Mesenchymal stem cell (in vitro differentiated cells and primary cell): Measurements from ENCODE around the gene AKR1D1.

Experiments used
- DNase-seq: peaks from one replicate; pipeline ENCODE4 v3.0.0-alpha.2; 2013
- H2AFZ ChIP-seq: one replicate; pipeline ENCODE4 v1.6.1; 2013; ENCODE audit warnings: low read depth, mild to moderate bottlenecking, control low read depth, inconsistent platforms, low read length, moderate library complexity
- H2AK5ac ChIP-seq: 2 replicates; pipeline ENCODE4 v1.6.1; 2013; ENCODE audit warnings: low read length, moderate library complexity, mild to moderate bottlenecking, inconsistent platforms; ENCODE audit not compliant: severe bottlenecking
- H2BK120ac ChIP-seq: one replicate; pipeline ENCODE4 v1.6.1; 2013; ENCODE audit warnings: low read depth, mild to moderate bottlenecking, inconsistent platforms, low read length, moderate library complexity
- H2BK12ac ChIP-seq, 2 experiments: one replicate each; pipeline ENCODE4 v1.6.1; 2013; ENCODE audit warnings: inconsistent platforms in 2 of 2, low read length in 2 of 2, mild to moderate bottlenecking in 2 of 2, moderate library complexity in 2 of 2, control low read depth in 1 of 2
- H2BK15ac ChIP-seq: one replicate; pipeline ENCODE4 v1.6.1; 2013; ENCODE audit warnings: mild to moderate bottlenecking, low read depth, inconsistent platforms; ENCODE audit not compliant: poor library complexity, severe bottlenecking
- H2BK5ac ChIP-seq: 2 replicates; pipeline ENCODE4 v1.6.1; 2013; ENCODE audit warnings: low read depth, mild to moderate bottlenecking, low read length, control low read depth, inconsistent platforms; ENCODE audit not compliant: poor library complexity, severe bottlenecking
- H3K14ac ChIP-seq, 2 experiments: one replicate each; pipeline ENCODE4 v1.6.1; 2013; ENCODE audit warnings: inconsistent platforms in 2 of 2, low read length in 2 of 2, control low read depth in 1 of 2, mild to moderate bottlenecking in 1 of 2, moderate library complexity in 1 of 2
- H3K18ac ChIP-seq, 2 experiments: one replicate each; pipeline ENCODE4 v1.6.1; 2013; ENCODE audit warnings: inconsistent platforms in 2 of 2, low read length in 2 of 2, control low read depth in 1 of 2, low read depth in 1 of 2, mild to moderate bottlenecking in 1 of 2
- H3K23ac ChIP-seq, 2 experiments: one replicate each; pipeline ENCODE4 v1.6.1; 2013; ENCODE audit warnings: inconsistent platforms in 2 of 2, low read length in 2 of 2, mild to moderate bottlenecking in 2 of 2, moderate library complexity in 2 of 2, control low read depth in 1 of 2
- H3K27ac ChIP-seq: 2 replicates; pipeline ENCODE4 v1.5.1; 2013; ENCODE audit warnings: mild to moderate bottlenecking, moderate library complexity, low read length, control low read depth, inconsistent platforms; ENCODE audit not compliant: poor library complexity, severe bottlenecking
- H3K27me3 ChIP-seq, 2 experiments: 2 replicates each; pipeline versions ENCODE4 v1.6.1 to v1.7.0; 2013; ENCODE audit warnings: low read length in 2 of 2, mild to moderate bottlenecking in 2 of 2, moderate library complexity in 2 of 2, control low read depth in 1 of 2, inconsistent platforms in 1 of 2; ENCODE audit not compliant: control insufficient read depth in 1 of 2, insufficient read depth in 1 of 2
- H3K36me3 ChIP-seq, 2 experiments: 2 replicates each; pipeline versions ENCODE4 v1.6.1 to v1.7.0; 2013; ENCODE audit warnings: low read length in 2 of 2, control low read depth in 1 of 2, inconsistent platforms in 1 of 2, low read depth in 1 of 2, mild to moderate bottlenecking in 1 of 2; ENCODE audit not compliant: insufficient read depth in 2 of 2, control insufficient read depth in 1 of 2
- H3K4ac ChIP-seq, 2 experiments: one replicate each; pipeline ENCODE4 v1.6.1; 2013; ENCODE audit warnings: inconsistent platforms in 2 of 2, low read length in 2 of 2, mild to moderate bottlenecking in 2 of 2, moderate library complexity in 2 of 2, control low read depth in 1 of 2, low read depth in 1 of 2
- H3K4me1 ChIP-seq: 2 replicates; pipeline ENCODE4 v1.6.1; 2013; ENCODE audit warnings: low read depth, low read length, control low read depth; ENCODE audit not compliant: control insufficient read depth, insufficient read depth
- H3K4me2 ChIP-seq: 2 replicates; pipeline ENCODE4 v1.6.1; 2013; ENCODE audit warnings: low read length, mild to moderate bottlenecking, inconsistent platforms; ENCODE audit not compliant: poor library complexity, severe bottlenecking
- H3K4me3 ChIP-seq, 2 experiments: 2 replicates each; pipeline versions ENCODE4 v1.5.1 to v1.7.0; 2013; ENCODE audit warnings: low read length in 2 of 2, mild to moderate bottlenecking in 2 of 2, control low read depth in 1 of 2, low read depth in 1 of 2; ENCODE audit not compliant: insufficient read depth in 1 of 2
- H3K79me1 ChIP-seq: replicated peaks from 2 replicates; pipeline ENCODE4 v1.6.1; 2013; ENCODE audit warnings: mild to moderate bottlenecking, control low read depth, low read length, inconsistent platforms; ENCODE audit not compliant: poor library complexity, severe bottlenecking
- H3K9ac ChIP-seq: 2 replicates; pipeline ENCODE4 v1.7.0; 2013; ENCODE audit warnings: mild to moderate bottlenecking, low read length, moderate library complexity
- H3K9me3 ChIP-seq: 2 replicates; pipeline ENCODE4 v1.7.0; 2013; ENCODE audit warnings: mild to moderate bottlenecking, low read length; ENCODE audit not compliant: control insufficient read depth
- H4K8ac ChIP-seq: one replicate; pipeline ENCODE4 v1.6.1; 2013; ENCODE audit warnings: inconsistent platforms, mild to moderate bottlenecking, low read length, moderate library complexity
- H4K91ac ChIP-seq: one replicate; pipeline ENCODE4 v1.6.1; 2013; ENCODE audit warnings: mild to moderate bottlenecking, low read length, inconsistent platforms
- WGBS: methylation state at CpG from one replicate; pipeline ENCODE4 v1.1.7; 2013; ENCODE audit warnings: mixed read lengths; 5-methylcytosine and 5-hydroxymethylcytosine counted together

The AKR1D1 gene

DNA sequence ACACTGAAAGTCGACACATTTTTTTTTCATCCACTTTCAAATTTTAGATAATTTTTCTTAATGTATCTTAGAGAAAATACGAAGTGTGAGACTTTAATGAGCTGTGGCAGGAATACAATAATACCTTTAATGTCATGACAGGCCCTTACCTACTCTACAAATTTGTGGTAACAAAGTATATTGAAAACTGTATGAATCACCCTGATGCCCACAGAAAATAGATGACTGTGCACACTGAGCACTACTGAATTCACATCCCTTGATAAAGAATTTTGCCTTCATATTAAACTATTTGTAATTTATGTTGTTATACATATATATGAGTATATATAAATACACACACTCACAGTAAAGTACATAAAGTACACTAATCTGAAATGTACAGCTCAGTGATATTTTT is 51.7 kb downstream of the AKR1D1 start:
- Histone ChIP-seq H3K36me3 (no peaks in the 10 kb centered on the region), H2BK120ac (no peak overlapping the region), H3K4me1 (peaks cover 2% of the 10 kb centered on the region)

DNA sequence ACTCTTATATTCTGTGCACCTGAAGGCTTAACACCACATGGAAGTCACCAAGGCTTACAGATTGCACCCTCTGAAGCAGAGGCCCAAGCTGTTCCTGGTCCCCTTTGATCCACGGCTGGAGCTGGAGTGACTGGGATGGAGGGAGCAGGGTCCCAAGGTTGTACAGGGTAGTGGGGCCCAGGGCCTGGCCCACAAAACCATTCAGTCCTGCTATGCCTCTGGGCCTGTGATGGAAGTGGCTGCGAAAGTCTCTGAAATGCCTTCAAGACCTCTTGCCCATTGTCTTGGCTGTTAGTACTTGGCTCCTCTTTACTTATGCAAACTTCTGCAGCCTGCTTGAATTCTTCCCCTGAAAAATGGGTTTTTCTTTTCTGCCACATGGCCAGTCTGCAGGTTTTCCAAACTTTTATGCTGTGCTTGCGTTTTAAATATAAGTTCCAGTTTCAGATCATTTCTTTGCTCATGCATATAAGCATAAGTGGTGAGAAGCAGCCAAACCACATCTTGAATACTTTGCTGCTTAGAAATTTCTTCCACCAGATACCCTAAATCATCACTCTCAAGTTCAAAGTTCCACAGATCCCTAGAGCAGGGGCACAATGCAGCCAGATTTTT is 53.4 kb downstream of the AKR1D1 start:
- no peak overlapping the region for H4K8ac ChIP-seq
- H3K4ac ChIP-seq = no peak overlapping the region
- no peak overlapping the region for H2BK15ac ChIP-seq
- H3K27ac ChIP-seq = no peak overlapping the region
- H4K91ac ChIP-seq = no peak overlapping the region
- peaks cover 2% of the 10 kb centered on the region for H3K4me1 ChIP-seq
- no peaks in the 10 kb centered on the region for H3K27me3 ChIP-seq
- H3K9ac ChIP-seq = no peak overlapping the region
- H2BK5ac ChIP-seq = no peak overlapping the region
- H3K14ac ChIP-seq = no peak overlapping the region
- H3K9me3 ChIP-seq = no peaks in the 10 kb centered on the region
- H3K23ac ChIP-seq = no peak overlapping the region
- no peak overlapping the region for H2BK120ac ChIP-seq
- H2AK5ac ChIP-seq = no peak overlapping the region
- H2AFZ ChIP-seq = no peak overlapping the region
- 91% methylated on average over 3 of the region's 3 CpGs for WGBS
- no peak for DNase-seq
- H3K18ac ChIP-seq = no peak overlapping the region
- no peaks in the 10 kb centered on the region for H3K79me1 ChIP-seq
- H2BK12ac ChIP-seq = no peak overlapping the region
- no peak overlapping the region for H3K4me3 ChIP-seq
- H3K36me3 ChIP-seq = no peaks in the 10 kb centered on the region
- H3K4me2 ChIP-seq = no peak overlapping the region

More for the DNA sequence above, 51.7 kb downstream of the AKR1D1 start:
- Histone ChIP-seq H2AK5ac (no peak overlapping the region), H3K27me3 (no peaks in the 10 kb centered on the region), H3K4ac (no peak overlapping the region), H3K27ac (no peak overlapping the region), H3K4me3 (no peak overlapping the region), H3K23ac (no peak overlapping the region), H3K9ac (no peak overlapping the region), H2BK5ac (no peak overlapping the region), H3K14ac (no peak overlapping the region), H3K79me1 (no peaks in the 10 kb centered on the region), H2AFZ (no peak overlapping the region), H2BK12ac (no peak overlapping the region), H2BK15ac (no peak overlapping the region), H4K91ac (no peak overlapping the region), H3K4me2 (no peak overlapping the region), H4K8ac (no peak overlapping the region), H3K9me3 (no peaks in the 10 kb centered on the region), H3K18ac (no peak overlapping the region)
- no peak for DNase-seq
- WGBS = no CpG with 5 or more reads among the region's 2 CpGs

DNA sequence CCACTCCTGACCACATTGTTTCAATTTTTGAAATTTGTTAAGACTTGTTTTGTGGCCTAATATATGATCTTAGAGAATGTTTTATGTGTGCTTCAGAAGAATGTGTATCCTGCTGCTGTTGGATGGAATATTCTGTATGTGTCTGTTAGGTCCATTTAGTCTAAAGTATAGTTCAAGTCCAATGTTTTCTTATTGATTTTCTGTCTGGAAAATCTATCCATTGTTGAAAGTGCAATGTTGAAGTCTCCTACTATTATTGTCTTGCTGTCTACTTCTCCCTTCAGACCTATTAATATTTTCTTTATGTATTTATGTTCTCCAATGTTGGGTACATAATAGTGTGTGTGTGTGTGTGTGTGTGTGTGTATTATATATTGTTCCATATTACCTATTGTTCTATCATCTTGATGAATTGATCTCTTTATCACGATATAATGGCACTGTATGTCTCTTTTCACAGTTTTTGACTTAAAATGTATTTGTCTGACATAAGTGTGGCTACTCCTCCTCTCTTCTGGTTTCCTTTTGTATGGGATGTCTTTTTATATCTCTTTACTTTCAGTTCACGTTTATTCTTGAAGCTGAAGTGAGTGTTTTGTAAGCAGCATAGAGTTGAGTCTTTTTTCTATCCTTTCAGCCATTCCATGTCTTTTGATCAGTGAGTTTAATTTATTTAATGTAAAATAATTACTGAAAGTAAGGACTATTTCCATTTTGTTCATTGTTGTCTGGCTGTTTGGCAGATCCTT is 61.3 kb downstream of the AKR1D1 start:
- Histone ChIP-seq H2BK12ac (no peak overlapping the region), H2BK120ac (no peak overlapping the region), H4K8ac (no peak overlapping the region), H3K4me2 (no peak overlapping the region), H3K27me3 (no peaks in the 10 kb centered on the region), H2BK15ac (no peak overlapping the region), H3K23ac (no peak overlapping the region), H3K4me1 (no peaks in the 10 kb centered on the region), H3K79me1 (no peaks in the 10 kb centered on the region), H3K27ac (no peak overlapping the region), H2BK5ac (no peak overlapping the region), H2AFZ (no peak overlapping the region), H3K14ac (no peak overlapping the region), H4K91ac (no peak overlapping the region), H2AK5ac (no peak overlapping the region), H3K4me3 (no peak overlapping the region), H3K4ac (no peak overlapping the region), H3K9ac (no peak overlapping the region), H3K18ac (no peak overlapping the region), H3K9me3 (peaks cover 3% of the 10 kb centered on the region), H3K36me3 (no peaks in the 10 kb centered on the region)
- no CpG with 5 or more reads among the region's 2 CpGs for WGBS
- no peak for DNase-seq

DNA sequence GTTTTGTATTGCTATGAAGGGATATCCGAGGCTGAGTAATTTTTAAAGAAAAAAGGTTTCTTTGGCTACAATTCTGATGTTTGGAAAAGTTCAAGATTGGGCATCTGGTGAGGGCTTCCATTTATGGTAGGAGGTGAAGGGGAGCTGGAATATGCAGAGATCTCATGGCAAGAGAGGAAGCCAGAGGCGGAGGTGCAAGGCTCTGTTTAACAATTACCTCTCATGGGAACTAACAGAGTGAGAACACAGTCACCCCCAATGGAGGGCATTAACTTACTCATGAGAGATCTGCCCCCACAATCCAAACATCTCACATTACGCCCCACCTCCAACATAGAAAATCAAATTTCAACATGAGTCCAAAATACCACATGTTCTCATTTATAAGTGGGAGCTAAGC is 62.0 kb downstream of the AKR1D1 start:
- Histone ChIP-seq H2BK15ac (no peak overlapping the region), H2AK5ac (no peak overlapping the region), H3K4me3 (no peak overlapping the region), H3K79me1 (no peaks in the 10 kb centered on the region), H4K8ac (no peak overlapping the region), H2BK12ac (no peak overlapping the region), H3K27me3 (no peaks in the 10 kb centered on the region), H3K23ac (no peak overlapping the region), H2BK5ac (no peak overlapping the region), H3K4ac (no peak overlapping the region), H3K14ac (no peak overlapping the region), H3K27ac (no peak overlapping the region), H3K9me3 (peaks cover 3% of the 10 kb centered on the region), H2AFZ (no peak overlapping the region), H3K4me2 (no peak overlapping the region), H2BK120ac (no peak overlapping the region), H4K91ac (no peak overlapping the region), H3K4me1 (no peaks in the 10 kb centered on the region), H3K9ac (no peak overlapping the region), H3K18ac (no peak overlapping the region), H3K36me3 (no peaks in the 10 kb centered on the region)
- no peak for DNase-seq
- 37% methylated on average over 2 of the region's 3 CpGs for WGBS
